ENCODE measurements around the gene TNFRSF11A.

GRCh38 chr18:62354151-62354550 is 29.0 kb downstream of the TNFRSF11A start:
- TF ChIP-seq FOXP2 (optimal IDR thresholded peaks at IDR 0.05; ENCODE audit: control extremely low read depth, extremely low read length, insufficient read depth), result no peak
- TF ChIP-seq POLR2AphosphoS5 (IDR thresholded peaks at IDR 0.05; ENCODE audit: borderline replicate concordance, low read depth, low read length), result no peak
